Transverse colon (tissue), 4 donors: ENCODE results near the gene MEG3. TPM values are rescaled to one million over a fixed set of nuclear protein-coding genes. Genes with fewer than 3 reads are reported as not detected.
"Not testable (repeated sequence)": the region's sequence is repeated elsewhere in the genome, so short reads cannot be mapped to it uniquely, and the experiment has no call there.

Source experiments
- DNase-seq: peaks from one replicate; pipeline ENCODE4 v3.0.0-alpha.2; 2019
- H3K27ac ChIP-seq, 4 donors: fragments of 200-600 bp; sonication (generic); 2 replicates each; pipeline ENCODE4 v1.5.1; 2016 to 2018; ENCODE audit warnings: inconsistent platforms in 4 of 4
- H3K27me3 ChIP-seq: fragments of 200-600 bp; sonication (generic); 2 replicates; pipeline ENCODE4 v1.5.1; 2017; ENCODE audit warnings: inconsistent platforms
- H3K36me3 ChIP-seq, 4 donors: fragments of 200-600 bp; sonication (generic); 2 replicates each; pipeline ENCODE4 v1.5.1; 2017 to 2019; ENCODE audit warnings: inconsistent platforms in 4 of 4
- H3K4me1 ChIP-seq, 4 donors: fragments of 200-600 bp; sonication (generic); 2 replicates each; pipeline ENCODE4 v1.5.1; 2017 to 2020; ENCODE audit warnings: inconsistent platforms in 4 of 4
- H3K4me3 ChIP-seq, 4 donors: fragments of 200-600 bp; sonication (generic); 1 replicate in 1 of 4; 2 replicates in 3 of 4; pipeline versions ENCODE4 v1.5.1 to v1.6.1; 2017 to 2019; ENCODE audit warnings: inconsistent platforms in 4 of 4
- H3K9me3 ChIP-seq, 2 donors: fragments of 200-600 bp; sonication (generic); 2 replicates each; pipeline ENCODE4 v1.5.1; 2017 to 2019; ENCODE audit warnings: inconsistent platforms in 2 of 2
- EP300 ChIP-seq: sonication (generic); formaldehyde crosslinking; IDR thresholded peaks from one replicate; pipeline ENCODE4 v1.6.1; 2017; ENCODE audit warnings: antibody characterized with exemption, low read depth
- POLR2A ChIP-seq: fragments of 450-650 bp; IDR thresholded peaks from one replicate; pipeline ENCODE4 v1.6.1; 2016; ENCODE audit warnings: antibody characterized with exemption, mild to moderate bottlenecking, moderate library complexity
- POLR2AphosphoS5 ChIP-seq, 3 donors: sonication (generic); formaldehyde crosslinking; IDR thresholded peaks; one replicate each; pipeline ENCODE4 v1.6.1; 2016; ENCODE audit warnings: antibody characterized with exemption in 3 of 3
- WGBS, 2 donors: methylation state at CpG; one replicate each; pipeline ENCODE4 v1.1.5; 2018; ENCODE audit warnings: low coverage in 1 of 2; 5-methylcytosine and 5-hydroxymethylcytosine counted together
- in situ Hi-C, 4 donors: fragments of 200-750 bp; cut with MboI; loops; one replicate each; pipeline versions ENCODE4 v1.15.0 to v1.15.1; 2017; ENCODE audit warnings: low sequenced_read_pairs in 3 of 4, low pct_ligation_motif_present in 1 of 4, low pct_unique_long_range_greater_than_20kb in 1 of 4
- intact Hi-C: fragments of 100-400 bp; cut with DNase I; formaldehyde crosslinking; loops from one replicate; pipeline ENCODE4 v1.15.1; 2023; ENCODE audit warnings: low total_unique reads
- total RNA-seq, 4 donors: library from RNA; depleted of rRNA; stranded (reverse); fragments of >200 nt; gene quantifications; one replicate each; pipeline ENCODE4 v1.1.0, GENCODE V29; 2016
- TF ChIP-seq, protein P1 (sequence below), 5 experiments: fragments of 200-600 bp in 3 of 5; fragments of 450-650 bp in 2 of 5; sonication (generic) in 3 of 5; IDR thresholded peaks; 1 replicate in 2 of 5; 2 replicates in 3 of 5; pipeline ENCODE4 v1.5.1; 2016 to 2017; ENCODE audit warnings: antibody characterized with exemption in 5 of 5, inconsistent platforms in 3 of 5, mild to moderate bottlenecking in 2 of 5, moderate library complexity in 1 of 5

The MEG3 gene
- total RNA-seq, 4 donors from 2014 or later: 10.6 to 156 (median 40.1) TPM

DNA sequence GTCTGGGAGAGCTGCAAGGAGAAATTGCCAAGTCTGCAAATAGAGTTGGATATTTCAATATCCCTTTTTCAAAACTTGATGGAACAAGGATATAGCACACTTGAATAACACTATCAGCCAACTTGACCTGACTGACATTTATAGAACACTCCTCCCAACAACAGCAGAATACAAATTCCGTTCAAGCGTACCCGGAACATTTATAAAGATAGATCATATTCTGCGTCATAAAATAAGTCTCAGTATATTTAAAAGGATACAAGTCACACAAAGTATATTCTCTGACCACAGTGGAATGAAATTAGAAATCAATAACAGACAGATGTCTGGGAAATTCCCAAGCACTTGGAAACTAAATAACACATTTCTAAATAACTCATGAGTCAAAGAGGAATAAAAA is 29.0 kb upstream of the MEG3 start:
- in situ Hi-C loops: no loop called here
- intact Hi-C loops: no loop called here
- no peaks in the 10 kb centered on the region for H3K36me3 ChIP-seq
- H3K4me3 ChIP-seq: no peak overlapping the region
- H3K4me1 ChIP-seq: no peaks in the 10 kb centered on the region
- H3K9me3 ChIP-seq: no peaks in the 10 kb centered on the region
- DNase-seq: no peak
- H3K27me3 ChIP-seq: peaks cover 5% of the 10 kb centered on the region
- 65 to 85% methylated on average over 4 of the region's 4 CpGs for WGBS, 2 donors
- H3K27ac ChIP-seq: no peak overlapping the region
- TF ChIP-seq EP300: no peak
- TF ChIP-seq POLR2A: no peak
- no peak for TF ChIP-seq POLR2AphosphoS5 (IDR thresholded peaks at IDR 0.05)
- TF ChIP-seq, protein P1, sequence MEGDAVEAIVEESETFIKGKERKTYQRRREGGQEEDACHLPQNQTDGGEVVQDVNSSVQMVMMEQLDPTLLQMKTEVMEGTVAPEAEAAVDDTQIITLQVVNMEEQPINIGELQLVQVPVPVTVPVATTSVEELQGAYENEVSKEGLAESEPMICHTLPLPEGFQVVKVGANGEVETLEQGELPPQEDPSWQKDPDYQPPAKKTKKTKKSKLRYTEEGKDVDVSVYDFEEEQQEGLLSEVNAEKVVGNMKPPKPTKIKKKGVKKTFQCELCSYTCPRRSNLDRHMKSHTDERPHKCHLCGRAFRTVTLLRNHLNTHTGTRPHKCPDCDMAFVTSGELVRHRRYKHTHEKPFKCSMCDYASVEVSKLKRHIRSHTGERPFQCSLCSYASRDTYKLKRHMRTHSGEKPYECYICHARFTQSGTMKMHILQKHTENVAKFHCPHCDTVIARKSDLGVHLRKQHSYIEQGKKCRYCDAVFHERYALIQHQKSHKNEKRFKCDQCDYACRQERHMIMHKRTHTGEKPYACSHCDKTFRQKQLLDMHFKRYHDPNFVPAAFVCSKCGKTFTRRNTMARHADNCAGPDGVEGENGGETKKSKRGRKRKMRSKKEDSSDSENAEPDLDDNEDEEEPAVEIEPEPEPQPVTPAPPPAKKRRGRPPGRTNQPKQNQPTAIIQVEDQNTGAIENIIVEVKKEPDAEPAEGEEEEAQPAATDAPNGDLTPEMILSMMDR (IDR thresholded peaks at IDR 0.05): no peak

DNA sequence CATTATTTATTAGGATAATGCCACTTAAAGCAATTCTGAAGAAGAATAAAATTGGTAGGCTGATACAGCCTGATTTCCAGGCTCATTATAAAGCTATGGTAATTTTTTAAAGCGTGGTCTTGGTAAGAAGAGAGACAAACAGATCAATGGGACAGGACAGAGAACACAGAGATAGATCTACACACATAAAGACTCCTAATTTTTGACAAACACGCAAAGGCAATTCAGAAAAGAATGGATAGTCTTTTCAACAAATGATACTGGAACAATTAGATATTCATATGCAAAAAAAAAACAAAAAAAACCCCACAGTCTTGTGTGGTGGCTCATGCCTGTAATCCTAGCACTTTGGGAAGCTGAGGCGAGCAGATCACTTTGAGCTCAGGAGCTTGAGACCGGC is 25.9 kb upstream of the MEG3 start:
- DNase-seq: no peak
- Histone ChIP-seq H3K36me3 (no peaks in the 10 kb centered on the region), H3K27me3 (no peaks in the 10 kb centered on the region), H3K4me3 (no peak overlapping the region), H3K27ac (no peak overlapping the region), H3K9me3 (no peaks in the 10 kb centered on the region), H3K4me1 (no peaks in the 10 kb centered on the region)
- 67 to 81% methylated on average over 2 to 4 of the region's 4 CpGs for WGBS, 2 donors
- TF ChIP-seq, protein P1 (IDR thresholded peaks at IDR 0.05): no peak
- TF ChIP-seq POLR2A (no peak), EP300 (no peak), POLR2AphosphoS5 (IDR thresholded peaks at IDR 0.05) (no peak)
- intact Hi-C loops (no loop called here), in situ Hi-C loops (no loop called here)

DNA sequence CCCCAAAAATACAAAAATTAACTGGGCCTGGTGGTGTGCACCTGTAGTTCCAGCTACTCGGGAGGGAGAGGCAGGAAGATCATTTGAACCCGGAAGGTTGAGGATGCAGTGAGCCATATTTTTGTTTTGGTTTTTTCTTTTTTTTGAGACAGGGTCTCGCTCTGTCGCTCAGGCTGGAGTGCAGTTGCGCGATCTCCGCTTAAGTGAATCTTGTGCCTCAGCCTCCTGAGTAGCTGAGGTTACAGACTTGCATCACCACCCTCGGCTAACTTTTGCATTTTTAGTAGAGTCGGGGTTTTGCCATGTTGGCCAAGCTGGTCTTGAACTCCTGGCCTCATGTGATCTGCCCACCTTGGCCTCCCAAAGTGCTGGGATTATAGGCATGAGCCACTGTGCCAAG is 24.5 kb upstream of the MEG3 start:
- H3K27me3 ChIP-seq, H3K4me3 ChIP-seq, H3K4me1 ChIP-seq, H3K27ac ChIP-seq, in situ Hi-C loops, intact Hi-C loops, H3K9me3 ChIP-seq, DNase-seq, H3K36me3 ChIP-seq: not testable (repeated sequence)
- 64 to 85% methylated on average over 5 to 9 of the region's 9 CpGs for WGBS, 2 donors

GRCh38 chr14:100802179-100802578 is 23.7 kb upstream of the MEG3 start:
- intact Hi-C loops (no loop called here), in situ Hi-C loops (no loop called here)
- TF ChIP-seq POLR2A: no peak
- TF ChIP-seq POLR2AphosphoS5 (IDR thresholded peaks at IDR 0.05): no peak
- TF ChIP-seq EP300: no peak
- TF ChIP-seq, protein P1 (IDR thresholded peaks at IDR 0.05): no peak
- 83 to 86% methylated on average over 5 to 7 of the region's 7 CpGs for WGBS, 2 donors
- Histone ChIP-seq H3K4me3 (no peak overlapping the region), H3K27me3 (no peaks in the 10 kb centered on the region), H3K27ac (no peak overlapping the region), H3K9me3 (no peaks in the 10 kb centered on the region), H3K4me1 (no peaks in the 10 kb centered on the region), H3K36me3 (no peaks in the 10 kb centered on the region)
- DNase-seq: no peak

DNA sequence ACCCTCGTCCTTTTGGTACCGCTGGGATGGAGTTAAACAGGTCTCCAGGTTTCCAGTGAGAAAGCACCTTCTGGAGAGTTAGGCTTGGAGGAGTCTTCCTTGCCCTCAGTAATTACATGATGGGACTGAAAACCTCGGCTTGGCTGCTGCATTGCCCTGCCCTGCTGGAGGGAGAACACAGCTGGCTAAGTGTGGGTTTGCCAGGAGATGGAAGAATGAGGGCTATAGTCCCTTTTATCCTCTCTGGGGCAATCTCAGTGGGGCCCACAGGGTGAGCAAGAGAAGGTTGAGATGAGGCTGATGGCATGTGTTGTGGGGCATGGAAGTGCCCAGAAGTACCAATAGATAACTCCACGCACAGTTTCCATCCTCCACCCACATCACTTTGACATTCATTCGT is 23.2 kb upstream of the MEG3 start:
- in situ Hi-C loops: no loop called here
- Histone ChIP-seq H3K4me3 (no peak overlapping the region), H3K27ac (no peak overlapping the region), H3K9me3 (no peaks in the 10 kb centered on the region), H3K36me3 (no peaks in the 10 kb centered on the region), H3K4me1 (no peaks in the 10 kb centered on the region), H3K27me3 (no peaks in the 10 kb centered on the region)
- WGBS, 2 donors: 64% methylated on average over 5 of the region's 5 CpGs; no CpG with 5 or more reads in 1 of the 2 donors
- DNase-seq: no peak
- intact Hi-C loops: no loop called here
- TF ChIP-seq POLR2A (no peak), POLR2AphosphoS5 (IDR thresholded peaks at IDR 0.05) (no peak), EP300 (no peak)
- TF ChIP-seq, protein P1 (IDR thresholded peaks at IDR 0.05): no peak
